Measurements from ENCODE around the gene ZNF524.
A peak's percentile ranks its signal among the peaks of the same experiment; 100 is the strongest.
"Not testable (repeated sequence)": the region's sequence is repeated elsewhere in the genome, so short reads cannot be mapped to it uniquely, and the experiment has no call there.

Gene ZNF524

GRCh38 chr19:55581823-55582223 lies 18.3 kb upstream of the ZNF524 start:
- TF ChIP-seq, protein P1, sequence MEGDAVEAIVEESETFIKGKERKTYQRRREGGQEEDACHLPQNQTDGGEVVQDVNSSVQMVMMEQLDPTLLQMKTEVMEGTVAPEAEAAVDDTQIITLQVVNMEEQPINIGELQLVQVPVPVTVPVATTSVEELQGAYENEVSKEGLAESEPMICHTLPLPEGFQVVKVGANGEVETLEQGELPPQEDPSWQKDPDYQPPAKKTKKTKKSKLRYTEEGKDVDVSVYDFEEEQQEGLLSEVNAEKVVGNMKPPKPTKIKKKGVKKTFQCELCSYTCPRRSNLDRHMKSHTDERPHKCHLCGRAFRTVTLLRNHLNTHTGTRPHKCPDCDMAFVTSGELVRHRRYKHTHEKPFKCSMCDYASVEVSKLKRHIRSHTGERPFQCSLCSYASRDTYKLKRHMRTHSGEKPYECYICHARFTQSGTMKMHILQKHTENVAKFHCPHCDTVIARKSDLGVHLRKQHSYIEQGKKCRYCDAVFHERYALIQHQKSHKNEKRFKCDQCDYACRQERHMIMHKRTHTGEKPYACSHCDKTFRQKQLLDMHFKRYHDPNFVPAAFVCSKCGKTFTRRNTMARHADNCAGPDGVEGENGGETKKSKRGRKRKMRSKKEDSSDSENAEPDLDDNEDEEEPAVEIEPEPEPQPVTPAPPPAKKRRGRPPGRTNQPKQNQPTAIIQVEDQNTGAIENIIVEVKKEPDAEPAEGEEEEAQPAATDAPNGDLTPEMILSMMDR (IDR thresholded peaks at IDR 0.05; ENCODE audit: insufficient read depth, missing control alignments), result no peak
- DNase-seq (ENCODE audit: insufficient read length, low spot score) (no peak), FAIRE-seq (no peak)

- FAIRE-seq; DNase-seq (ENCODE audit: insufficient read length, low spot score): not testable (repeated sequence)
Observed at GRCh38 chr19:55582284-55582683, 17.8 kb upstream of the ZNF524 start.

DNA sequence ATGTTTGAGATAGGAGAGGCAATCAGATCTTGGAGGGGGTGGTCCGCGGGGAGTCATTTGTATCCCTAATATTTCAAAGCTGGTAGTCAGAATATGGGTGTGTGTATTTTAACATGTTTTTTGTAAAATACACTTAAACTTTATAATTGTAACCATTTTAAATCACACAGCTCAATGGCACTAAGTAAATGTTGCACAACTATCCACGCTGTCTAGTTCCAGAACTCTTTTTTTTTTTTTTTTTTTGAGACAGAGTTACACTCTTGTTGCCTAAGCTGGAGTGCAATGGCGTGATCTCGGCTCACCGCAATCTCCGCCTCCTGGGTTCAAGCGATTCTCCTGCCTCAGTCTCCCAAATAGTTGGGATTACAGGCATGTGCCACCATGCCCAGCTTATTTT lies 16.2 kb upstream of the ZNF524 start:
- not testable (repeated sequence) for DNase-seq (ENCODE audit: insufficient read length, low spot score); FAIRE-seq

DNA sequence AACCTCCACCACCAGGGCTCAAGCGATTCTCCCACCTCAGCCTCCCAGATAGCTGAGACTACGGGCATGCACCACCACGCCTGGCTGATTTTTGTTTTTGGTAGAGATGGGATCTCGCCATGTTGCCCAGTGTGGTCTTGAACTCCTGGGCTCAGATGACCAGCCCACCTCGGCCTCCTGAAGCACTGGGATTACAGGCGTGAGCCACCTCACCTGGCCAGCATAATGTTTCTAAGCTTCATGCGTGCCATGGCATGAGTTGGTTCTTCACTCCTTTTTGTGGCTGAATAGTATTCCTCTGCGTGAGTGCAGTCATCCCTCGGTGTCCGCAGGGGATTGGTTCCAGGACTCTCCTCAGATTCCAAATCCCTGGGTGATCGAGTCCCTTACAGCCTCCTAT lies 15.2 kb upstream of the ZNF524 start:
- FAIRE-seq (no peak), DNase-seq (ENCODE audit: insufficient read length, low spot score) (no peak)
- TF ChIP-seq, protein P1 (IDR thresholded peaks at IDR 0.05; ENCODE audit: insufficient read depth, missing control alignments), result no peak

GRCh38 chr19:55585658-55586339 lies 14.3 kb upstream of the ZNF524 start:
- FAIRE-seq (no peak), DNase-seq (ENCODE audit: insufficient read length, low spot score) (peak; percentile 70)
- TF ChIP-seq, protein P1 (IDR thresholded peaks at IDR 0.05; ENCODE audit: insufficient read depth, missing control alignments), result no peak

DNA sequence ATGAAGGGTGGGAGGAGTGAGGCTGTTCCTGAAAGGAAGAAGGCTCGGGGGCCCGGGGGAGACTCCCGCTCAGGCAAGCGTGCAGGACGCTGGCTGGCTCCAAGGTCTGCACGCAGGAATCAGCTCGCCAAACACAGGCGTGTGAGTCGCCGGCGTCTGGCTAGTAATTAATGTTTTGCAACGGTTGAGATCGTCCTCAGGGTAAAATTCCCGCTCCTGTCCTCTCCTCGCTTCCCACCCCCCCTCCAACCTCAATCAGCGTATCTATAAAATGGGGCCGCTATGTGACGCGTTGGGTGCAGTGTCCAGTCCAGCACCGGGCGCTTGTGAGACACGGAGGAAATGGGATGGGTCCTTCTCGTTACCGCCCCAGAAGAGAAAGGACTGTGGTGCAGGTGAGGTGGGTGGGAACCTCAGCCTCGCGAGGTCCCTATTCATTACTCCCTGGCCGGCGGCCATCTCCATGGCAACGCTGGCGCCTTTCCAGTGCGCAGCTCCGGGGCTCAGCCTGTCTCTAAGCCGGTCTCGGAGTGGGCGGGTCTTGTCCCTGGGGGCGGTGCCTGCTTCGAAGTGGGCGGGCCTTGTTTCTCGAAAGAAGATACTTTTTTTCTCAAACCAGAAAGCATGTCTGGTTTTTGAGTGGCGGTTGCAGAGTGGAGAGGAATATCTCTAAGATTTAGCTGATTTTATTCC lies 13.0 kb upstream of the ZNF524 start:
- DNase-seq (ENCODE audit: insufficient read length, low spot score) (peak; percentile 81), FAIRE-seq (no peak)
- TF ChIP-seq, protein P1 (IDR thresholded peaks at IDR 0.05; ENCODE audit: insufficient read depth, missing control alignments), result no peak

DNA sequence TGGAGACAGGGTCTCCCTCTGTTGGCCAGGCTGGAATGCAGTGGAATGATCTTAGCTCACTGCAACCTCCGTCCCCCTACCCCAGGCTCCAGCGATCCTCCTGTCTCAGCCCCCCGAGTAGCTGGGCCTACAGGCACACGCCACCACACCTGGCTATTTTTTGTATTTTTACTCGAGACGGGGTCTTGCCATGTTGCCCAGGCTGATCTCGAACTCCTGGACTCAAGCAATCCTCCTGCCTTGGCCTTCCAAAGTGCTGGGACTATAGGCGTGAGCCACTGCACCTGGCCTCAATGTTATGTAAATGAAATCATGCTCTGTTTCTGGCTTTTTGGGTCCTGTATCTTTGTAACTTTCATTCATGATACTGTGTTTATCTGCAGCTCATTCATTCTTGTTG lies 11.3 kb upstream of the ZNF524 start:
- DNase-seq (ENCODE audit: insufficient read length, low spot score), result no peak
- TF ChIP-seq, protein P1 (IDR thresholded peaks at IDR 0.05; ENCODE audit: insufficient read depth, missing control alignments), result no peak
- FAIRE-seq, result no peak

GRCh38 chr19:55590109-55590508 lies 10.0 kb upstream of the ZNF524 start:
- TF ChIP-seq, protein P1 (IDR thresholded peaks at IDR 0.05; ENCODE audit: insufficient read depth, missing control alignments), result no peak
- FAIRE-seq (no peak), DNase-seq (ENCODE audit: insufficient read length, low spot score) (no peak)
